Cardiac septum (tissue), 1 donor: ENCODE results near the gene EIF2AK3. TPM values are rescaled to one million over a fixed set of nuclear protein-coding genes. Genes with fewer than 3 reads are reported as not detected.
"Not testable (repeated sequence)": the region's sequence is repeated elsewhere in the genome, so short reads cannot be mapped to it uniquely, and the experiment has no call there.

ENCODE experiments used
- DNase-seq: peaks from one replicate; pipeline ENCODE4 v3.0.0-alpha.2; 2020; ENCODE audit warnings: low spot score
- intact Hi-C: fragments of 100-400 bp; cut with DNase I; formaldehyde crosslinking; loops from one replicate; pipeline ENCODE4 v1.14.0; 2022
- total RNA-seq: library from RNA; stranded (reverse); fragmentation: NEBNext Ultra II Directional; extraction: Animal tissue kit (Norgen Biotek cat#: 25700); gene quantifications from one replicate; pipeline ENCODE4 v1.2.1, GENCODE V29; 2021
- donor health status: DM: no; HTN: no; CAD: no.

Gene EIF2AK3
- total RNA-seq, 1 donor from 2014 or later, result 20.7 TPM

- intact Hi-C loops, result no loop called here
- DNase-seq, result no peak
Observed at GRCh38 chr2:88638743-88639142, 11.5 kb upstream of the EIF2AK3 start.

- DNase-seq, result no peak
- intact Hi-C loops, result no loop called here
Observed at GRCh38 chr2:88638123-88638650, 10.9 kb upstream of the EIF2AK3 start.

- no peak for DNase-seq
- intact Hi-C loops, result no loop called here
Observed at GRCh38 chr2:88637464-88637863, 10.2 kb upstream of the EIF2AK3 start.

- no peak for DNase-seq
- intact Hi-C loops, result no loop called here
Observed at GRCh38 chr2:88636026-88636425, 8.8 kb upstream of the EIF2AK3 start.

GRCh38 chr2:88632569-88632968 is 5.3 kb upstream of the EIF2AK3 start:
- DNase-seq, result no peak
- intact Hi-C loops, result no loop called here

- intact Hi-C loops, result loop anchor here (5.0 kb wide), 1 partner anchor 36 kb away; no protein-coding TSS in a partner anchor
- no peak for DNase-seq
Observed at GRCh38 chr2:88628571-88628939, 1.3 kb upstream of the EIF2AK3 start.

GRCh38 chr2:88627856-88628570 is 749 bp upstream of the EIF2AK3 start:
- peak; percentile 95 for DNase-seq
- intact Hi-C loops, result loop anchor here (1.0 to 5.0 kb wide), 3 partner anchors 27 to 36 kb away; no protein-coding TSS in a partner anchor

- intact Hi-C loops, result loop anchor here (1.0 to 5.0 kb wide), 3 partner anchors 26 to 34 kb away; no protein-coding TSS in a partner anchor
- peak; percentile 76 for DNase-seq
Observed at GRCh38 chr2:88626171-88627054, 851 bp downstream of the EIF2AK3 start.

- intact Hi-C loops, result no loop called here
- no peak for DNase-seq
Observed at GRCh38 chr2:88624477-88624876, 2.8 kb downstream of the EIF2AK3 start.

- DNase-seq, intact Hi-C loops: not testable (repeated sequence)
Observed at GRCh38 chr2:88623831-88624465, 3.3 kb downstream of the EIF2AK3 start.

- intact Hi-C loops, result no loop called here
- no peak for DNase-seq
Observed at GRCh38 chr2:88622307-88622706, 5.0 kb downstream of the EIF2AK3 start.

- intact Hi-C loops, result no loop called here
- DNase-seq, result no peak
Observed at GRCh38 chr2:88621432-88621831, 5.8 kb downstream of the EIF2AK3 start.

GRCh38 chr2:88620015-88620414 is 7.2 kb downstream of the EIF2AK3 start:
- intact Hi-C loops, result no loop called here

GRCh38 chr2:88615822-88616221 is 11.4 kb downstream of the EIF2AK3 start:
- intact Hi-C loops, result no loop called here
- no peak for DNase-seq

More at GRCh38 chr2:88620015-88620414, 7.2 kb downstream of the EIF2AK3 start:
- DNase-seq, result no peak

GRCh38 chr2:88614497-88615157 is 12.6 kb downstream of the EIF2AK3 start:
- no peak for DNase-seq
- intact Hi-C loops, result no loop called here

GRCh38 chr2:88613921-88614320 is 13.3 kb downstream of the EIF2AK3 start:
- intact Hi-C loops, result no loop called here
- no peak for DNase-seq

GRCh38 chr2:88608184-88608583 is 19.1 kb downstream of the EIF2AK3 start:
- intact Hi-C loops, result no loop called here
- DNase-seq, result no peak

- intact Hi-C loops, result no loop called here
Observed at GRCh38 chr2:88607416-88607815, 19.8 kb downstream of the EIF2AK3 start.

GRCh38 chr2:88606371-88607030 is 20.8 kb downstream of the EIF2AK3 start:
- intact Hi-C loops, result no loop called here
- no peak for DNase-seq

More at GRCh38 chr2:88607416-88607815, 19.8 kb downstream of the EIF2AK3 start:
- no peak for DNase-seq
